ENCODE results near the gene SLC8A3. TPM values are rescaled to one million over a fixed set of nuclear protein-coding genes. Genes with fewer than 3 reads are reported as not detected.

Gene SLC8A3
- total RNA-seq, 1 experiment from 2014 or later, result not detected

DNA sequence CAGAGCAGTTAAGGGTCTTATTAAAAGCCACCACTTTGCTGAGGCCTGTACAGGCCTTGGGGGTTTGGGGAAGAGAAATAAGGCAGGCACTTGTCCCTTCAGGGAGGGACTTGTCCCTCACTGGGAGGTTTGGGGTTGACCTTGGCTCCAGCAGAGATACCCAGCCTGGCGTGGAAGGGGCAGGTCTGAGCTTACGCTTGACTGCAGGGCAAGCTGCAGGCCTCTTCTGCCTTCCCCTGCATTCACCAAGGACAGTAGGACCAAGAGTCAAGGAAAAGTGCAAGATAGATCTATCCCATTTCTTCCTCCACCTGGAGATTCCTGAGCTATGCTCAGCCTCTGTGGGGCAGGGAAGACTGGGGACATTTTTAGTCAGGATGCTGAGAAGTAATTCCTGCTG lies 155.2 kb downstream of the SLC8A3 start:
- Histone ChIP-seq H3K36me3 (ENCODE audit: control insufficient read depth, insufficient read depth, low read length) (no peaks in the 10 kb centered on the region), H3K27me3 (ENCODE audit: control insufficient read depth, insufficient read depth, low read length) (no peaks in the 10 kb centered on the region), H3K4me3 (ENCODE audit: low read depth in 2 of 2, low read length in 2 of 2) (no peak overlapping the region), H3K27ac (ENCODE audit: low read length) (no peak overlapping the region), H3K4me1 (ENCODE audit: control insufficient read depth, insufficient read depth, low read length) (no peaks in the 10 kb centered on the region), H3K9me3 (ENCODE audit: control insufficient read depth, insufficient read depth, low read depth, low read length) (no peaks in the 10 kb centered on the region)
- in situ Hi-C loops (cut with HindIII; ENCODE audit: low pct_unique_long_range_greater_than_20kb, low sequenced_read_pairs) (no loop called here), intact Hi-C loops (cut with micrococcal nuclease; ENCODE audit: unreplicated experiment) (no loop called here)
- DNase-seq (ENCODE audit: low read depth, low spot score) (no peak), ATAC-seq (no peak)
- no TSS peak for BruUV-seq (replicated peaks)
- CTCF ChIA-PET, result no interaction called here
- POLR2A ChIA-PET, result no interaction called here
- no peak for TF ChIP-seq TCF7L2 (IDR thresholded peaks at IDR 0.05; ENCODE audit: low read depth, low read length)
- TF ChIP-seq, protein P1, sequence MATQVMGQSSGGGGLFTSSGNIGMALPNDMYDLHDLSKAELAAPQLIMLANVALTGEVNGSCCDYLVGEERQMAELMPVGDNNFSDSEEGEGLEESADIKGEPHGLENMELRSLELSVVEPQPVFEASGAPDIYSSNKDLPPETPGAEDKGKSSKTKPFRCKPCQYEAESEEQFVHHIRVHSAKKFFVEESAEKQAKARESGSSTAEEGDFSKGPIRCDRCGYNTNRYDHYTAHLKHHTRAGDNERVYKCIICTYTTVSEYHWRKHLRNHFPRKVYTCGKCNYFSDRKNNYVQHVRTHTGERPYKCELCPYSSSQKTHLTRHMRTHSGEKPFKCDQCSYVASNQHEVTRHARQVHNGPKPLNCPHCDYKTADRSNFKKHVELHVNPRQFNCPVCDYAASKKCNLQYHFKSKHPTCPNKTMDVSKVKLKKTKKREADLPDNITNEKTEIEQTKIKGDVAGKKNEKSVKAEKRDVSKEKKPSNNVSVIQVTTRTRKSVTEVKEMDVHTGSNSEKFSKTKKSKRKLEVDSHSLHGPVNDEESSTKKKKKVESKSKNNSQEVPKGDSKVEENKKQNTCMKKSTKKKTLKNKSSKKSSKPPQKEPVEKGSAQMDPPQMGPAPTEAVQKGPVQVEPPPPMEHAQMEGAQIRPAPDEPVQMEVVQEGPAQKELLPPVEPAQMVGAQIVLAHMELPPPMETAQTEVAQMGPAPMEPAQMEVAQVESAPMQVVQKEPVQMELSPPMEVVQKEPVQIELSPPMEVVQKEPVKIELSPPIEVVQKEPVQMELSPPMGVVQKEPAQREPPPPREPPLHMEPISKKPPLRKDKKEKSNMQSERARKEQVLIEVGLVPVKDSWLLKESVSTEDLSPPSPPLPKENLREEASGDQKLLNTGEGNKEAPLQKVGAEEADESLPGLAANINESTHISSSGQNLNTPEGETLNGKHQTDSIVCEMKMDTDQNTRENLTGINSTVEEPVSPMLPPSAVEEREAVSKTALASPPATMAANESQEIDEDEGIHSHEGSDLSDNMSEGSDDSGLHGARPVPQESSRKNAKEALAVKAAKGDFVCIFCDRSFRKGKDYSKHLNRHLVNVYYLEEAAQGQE (IDR thresholded peaks at IDR 0.05; ENCODE audit: insufficient read depth in 1 of 2, low read depth in 2 of 2, low read length in 1 of 2), result no peak
- TF ChIP-seq, protein P2, sequence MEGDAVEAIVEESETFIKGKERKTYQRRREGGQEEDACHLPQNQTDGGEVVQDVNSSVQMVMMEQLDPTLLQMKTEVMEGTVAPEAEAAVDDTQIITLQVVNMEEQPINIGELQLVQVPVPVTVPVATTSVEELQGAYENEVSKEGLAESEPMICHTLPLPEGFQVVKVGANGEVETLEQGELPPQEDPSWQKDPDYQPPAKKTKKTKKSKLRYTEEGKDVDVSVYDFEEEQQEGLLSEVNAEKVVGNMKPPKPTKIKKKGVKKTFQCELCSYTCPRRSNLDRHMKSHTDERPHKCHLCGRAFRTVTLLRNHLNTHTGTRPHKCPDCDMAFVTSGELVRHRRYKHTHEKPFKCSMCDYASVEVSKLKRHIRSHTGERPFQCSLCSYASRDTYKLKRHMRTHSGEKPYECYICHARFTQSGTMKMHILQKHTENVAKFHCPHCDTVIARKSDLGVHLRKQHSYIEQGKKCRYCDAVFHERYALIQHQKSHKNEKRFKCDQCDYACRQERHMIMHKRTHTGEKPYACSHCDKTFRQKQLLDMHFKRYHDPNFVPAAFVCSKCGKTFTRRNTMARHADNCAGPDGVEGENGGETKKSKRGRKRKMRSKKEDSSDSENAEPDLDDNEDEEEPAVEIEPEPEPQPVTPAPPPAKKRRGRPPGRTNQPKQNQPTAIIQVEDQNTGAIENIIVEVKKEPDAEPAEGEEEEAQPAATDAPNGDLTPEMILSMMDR (IDR thresholded peaks at IDR 0.05), result no peak
- TF ChIP-seq SIN3A (IDR thresholded peaks at IDR 0.05; ENCODE audit: borderline replicate concordance, insufficient read depth, low read depth, low read length), result no peak
- TF ChIP-seq POLR2AphosphoS5 (IDR thresholded peaks at IDR 0.05; ENCODE audit: low read depth, low read length), result no peak

DNA sequence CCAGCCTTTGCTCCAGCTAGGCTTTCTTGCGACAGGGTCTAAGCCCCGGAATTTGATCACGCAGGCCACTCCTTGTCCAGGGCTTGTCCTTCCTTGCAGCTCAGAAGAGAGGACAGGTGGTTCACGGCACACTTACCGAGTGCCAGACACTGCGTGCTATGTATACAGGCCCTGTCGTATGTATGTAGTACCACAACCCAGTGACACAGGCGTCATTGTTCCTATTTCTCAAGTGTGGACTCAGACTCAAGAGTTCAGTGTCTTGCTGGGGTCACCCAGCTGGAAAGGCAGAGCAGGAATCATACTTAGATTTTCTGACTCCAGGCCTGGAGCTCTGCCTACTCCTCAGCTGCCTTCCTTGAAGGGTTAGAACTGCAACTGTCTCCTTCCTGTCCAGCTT lies 155.6 kb downstream of the SLC8A3 start:
- Histone ChIP-seq H3K4me3 (ENCODE audit: low read depth in 2 of 2, low read length in 2 of 2) (no peak overlapping the region), H3K27me3 (ENCODE audit: control insufficient read depth, insufficient read depth, low read length) (no peaks in the 10 kb centered on the region), H3K9me3 (ENCODE audit: control insufficient read depth, insufficient read depth, low read depth, low read length) (no peaks in the 10 kb centered on the region), H3K4me1 (ENCODE audit: control insufficient read depth, insufficient read depth, low read length) (no peaks in the 10 kb centered on the region), H3K36me3 (ENCODE audit: control insufficient read depth, insufficient read depth, low read length) (no peaks in the 10 kb centered on the region), H3K27ac (ENCODE audit: low read length) (no peak overlapping the region)
- intact Hi-C loops (cut with micrococcal nuclease; ENCODE audit: unreplicated experiment) (no loop called here), in situ Hi-C loops (cut with HindIII; ENCODE audit: low pct_unique_long_range_greater_than_20kb, low sequenced_read_pairs) (no loop called here)
- TF ChIP-seq TCF7L2 (IDR thresholded peaks at IDR 0.05; ENCODE audit: low read depth, low read length) (no peak), SIN3A (IDR thresholded peaks at IDR 0.05; ENCODE audit: borderline replicate concordance, insufficient read depth, low read depth, low read length) (no peak), POLR2AphosphoS5 (IDR thresholded peaks at IDR 0.05; ENCODE audit: low read depth, low read length) (no peak)
- TF ChIP-seq, protein P1 (IDR thresholded peaks at IDR 0.05; ENCODE audit: insufficient read depth in 1 of 2, low read depth in 2 of 2, low read length in 1 of 2), result no peak
- TF ChIP-seq, protein P2 (IDR thresholded peaks at IDR 0.05), result no peak
- no TSS peak for BruUV-seq (replicated peaks)
- CTCF ChIA-PET, result no interaction called here
- POLR2A ChIA-PET, result no interaction called here
- no peak for ATAC-seq
- no peak for DNase-seq (ENCODE audit: low read depth, low spot score)
